H1 (cell line): ENCODE data around the gene SGMS2. TPM values are rescaled to one million over a fixed set of nuclear protein-coding genes. Genes with fewer than 3 reads are reported as not detected.

Experiments used
- CTCF ChIA-PET: fragments of 300-600 bp; sonication (Branson Sonifier 250); formaldehyde crosslinking; loops from one replicate; lab custom pipeline; 2021; ENCODE audit not compliant: partially characterized antibody; lab: Charles Lee
- POLR2A ChIA-PET: fragments of 300-600 bp; sonication (Branson Sonifier 250); formaldehyde crosslinking; loops from one replicate; lab custom pipeline; 2021; ENCODE audit warnings: inconsistent platforms; ENCODE audit not compliant: partially characterized antibody; lab: Charles Lee
- DNase-seq, 2 experiments: peaks; one replicate each; pipeline versions ENCODE4 v3.0.0 to v3.0.0-alpha.2; 2010 to 2022; ENCODE audit warnings: low spot score in 2 of 2, low read depth in 1 of 2, mixed read lengths in 1 of 2
- FAIRE-seq: peaks from 2 replicates; lab custom pipeline; 2011; peaks lifted over from hg19 to GRCh38; lab: Jason Lieb, UNC
- H2AFZ ChIP-seq: 2 replicates; pipeline ENCODE4 v1.8.1; 2012; ENCODE audit warnings: low read length, inconsistent platforms
- H2AK5ac ChIP-seq: 2 replicates; pipeline ENCODE4 v1.6.1; 2013; ENCODE audit warnings: low read depth, low read length
- H2BK120ac ChIP-seq: replicated peaks from 2 replicates; pipeline ENCODE3; 2013; ENCODE audit warnings: low read depth, low read length, inconsistent platforms
- H2BK12ac ChIP-seq: 2 replicates; pipeline ENCODE4 v1.6.1; 2013; ENCODE audit warnings: low read depth, low read length
- H2BK15ac ChIP-seq: 2 replicates; pipeline ENCODE4 v1.6.1; 2013; ENCODE audit warnings: low read length
- H2BK20ac ChIP-seq: 2 replicates; pipeline ENCODE4 v1.6.1; 2013; ENCODE audit warnings: low read length
- H2BK5ac ChIP-seq: 2 replicates; pipeline ENCODE4 v1.6.1; 2013; ENCODE audit warnings: low read depth, low read length
- H3K14ac ChIP-seq: 2 replicates; pipeline ENCODE4 v1.6.1; 2013; ENCODE audit warnings: inconsistent platforms; ENCODE audit not compliant: insufficient read length
- H3K18ac ChIP-seq: 2 replicates; pipeline ENCODE4 v1.6.1; 2013; ENCODE audit warnings: low read length; ENCODE audit errors: extremely low read depth
- H3K23ac ChIP-seq: 2 replicates; pipeline ENCODE4 v1.6.1; 2013; ENCODE audit warnings: inconsistent platforms; ENCODE audit not compliant: insufficient read length
- H3K23me2 ChIP-seq: 2 replicates; pipeline ENCODE4 v1.6.1; 2013; ENCODE audit warnings: low read depth, low read length
- H3K27ac ChIP-seq: 2 replicates; pipeline ENCODE4 v1.6.1; 2011; ENCODE audit warnings: low read depth, low read length, inconsistent platforms
- H3K27me3 ChIP-seq, 4 experiments: replicated peaks in 1 of 4; 1 replicate in 1 of 4; 2 replicates in 3 of 4; pipeline versions ENCODE4 v1.6.1 to v1.8.1; 2011 to 2013; ENCODE audit warnings: low read length in 3 of 4, mild to moderate bottlenecking in 3 of 4, inconsistent platforms in 2 of 4, mixed read lengths in 2 of 4, moderate library complexity in 1 of 4; ENCODE audit not compliant: control insufficient read depth in 3 of 4, insufficient read depth in 3 of 4; ENCODE audit errors: extremely low read depth in 1 of 4
- H3K36me3 ChIP-seq, 4 experiments: 2 replicates each; pipeline versions ENCODE4 v1.6.1 to v1.8.1; 2011 to 2013; ENCODE audit warnings: mild to moderate bottlenecking in 4 of 4, low read length in 3 of 4, moderate library complexity in 2 of 4, control low read depth in 1 of 4, inconsistent platforms in 1 of 4; ENCODE audit not compliant: insufficient read depth in 4 of 4, control insufficient read depth in 2 of 4
- H3K4ac ChIP-seq: replicated peaks from 2 replicates; pipeline ENCODE3; 2013; ENCODE audit warnings: low read length, low read depth, mixed read lengths, inconsistent platforms; ENCODE audit not compliant: insufficient read length
- H3K4me1 ChIP-seq, 4 experiments: replicated peaks in 1 of 4; 1 replicate in 1 of 4; 2 replicates in 3 of 4; pipeline versions ENCODE4 v1.6.1 to v1.8.1; 2011 to 2013; ENCODE audit warnings: low read length in 3 of 4, inconsistent platforms in 2 of 4, mixed read lengths in 1 of 4; ENCODE audit not compliant: insufficient read depth in 4 of 4, control insufficient read depth in 3 of 4
- H3K4me2 ChIP-seq, 2 experiments: 2 replicates each; pipeline versions ENCODE4 v1.6.1 to v1.8.1; 2011 to 2013; ENCODE audit warnings: low read depth in 2 of 2, low read length in 2 of 2, control low read depth in 1 of 2, inconsistent platforms in 1 of 2, mild to moderate bottlenecking in 1 of 2; ENCODE audit not compliant: insufficient read depth in 1 of 2
- H3K4me3 ChIP-seq, 4 experiments: fragments of 200-600, 300-600 bp in 1 of 4; sonication (generic), shearing (Covaris generic), sonication (Bioruptor Twin) in 1 of 4; 2 replicates each; pipeline versions ENCODE4 v1.5.1 to v1.8.1; 2011 to 2016; ENCODE audit warnings: low read length in 4 of 4, low read depth in 3 of 4, control low read depth in 2 of 4, inconsistent platforms in 2 of 4, mild to moderate bottlenecking in 2 of 4, mixed read lengths in 1 of 4, moderate library complexity in 1 of 4; ENCODE audit not compliant: insufficient read depth in 2 of 4; ENCODE audit errors: extremely low read depth in 1 of 4
- H3K56ac ChIP-seq: replicated peaks from 2 replicates; pipeline ENCODE3; 2013; ENCODE audit warnings: low read depth, mild to moderate bottlenecking, mixed read lengths, low read length, inconsistent platforms; ENCODE audit not compliant: insufficient read length
- H3K79me1 ChIP-seq: 2 replicates; pipeline ENCODE4 v1.6.1; 2013; ENCODE audit warnings: low read depth, low read length, control low read depth
- H3K79me2 ChIP-seq, 2 experiments: 2 replicates each; pipeline versions ENCODE4 v1.6.1 to v1.8.1; 2012 to 2013; ENCODE audit warnings: low read length in 2 of 2, mild to moderate bottlenecking in 2 of 2, inconsistent platforms in 1 of 2; ENCODE audit not compliant: insufficient read depth in 2 of 2, control insufficient read depth in 1 of 2
- H3K9ac ChIP-seq, 4 experiments: replicated peaks in 1 of 4; 1 replicate in 1 of 4; 2 replicates in 3 of 4; pipeline versions ENCODE4 v1.6.1 to v1.8.1; 2011 to 2013; ENCODE audit warnings: low read depth in 3 of 4, low read length in 3 of 4, control low read depth in 2 of 4, mild to moderate bottlenecking in 2 of 4, moderate library complexity in 2 of 4, inconsistent platforms in 1 of 4; ENCODE audit errors: extremely low read depth in 1 of 4
- H3K9me3 ChIP-seq, 2 experiments: 2 replicates each; pipeline versions ENCODE4 v1.6.1 to v1.8.1; 2012 to 2013; ENCODE audit warnings: mild to moderate bottlenecking in 2 of 2, moderate library complexity in 2 of 2, control low read depth in 1 of 2, inconsistent platforms in 1 of 2, low read depth in 1 of 2, low read length in 1 of 2, mixed read lengths in 1 of 2; ENCODE audit not compliant: insufficient read depth in 2 of 2
- H4K20me1 ChIP-seq, 2 experiments: replicated peaks in 1 of 2; 2 replicates each; pipeline versions ENCODE3 to v1.8.1; 2011 to 2013; ENCODE audit warnings: inconsistent platforms in 2 of 2, low read length in 2 of 2, mild to moderate bottlenecking in 1 of 2; ENCODE audit not compliant: insufficient read depth in 2 of 2, control insufficient read depth in 1 of 2
- H4K5ac ChIP-seq: 2 replicates; pipeline ENCODE4 v1.6.1; 2013; ENCODE audit warnings: low read length, low read depth, mixed read lengths, inconsistent platforms; ENCODE audit not compliant: insufficient read length
- H4K8ac ChIP-seq: 2 replicates; pipeline ENCODE4 v1.8.0; 2013; ENCODE audit warnings: mild to moderate bottlenecking, moderate library complexity, low read length, inconsistent platforms; ENCODE audit not compliant: insufficient read depth; ENCODE audit errors: extremely low read depth
- H4K91ac ChIP-seq: replicated peaks from 2 replicates; pipeline ENCODE3; 2013; ENCODE audit warnings: low read length, mixed read lengths, inconsistent platforms; ENCODE audit not compliant: insufficient read length
- BACH1 ChIP-seq: IDR thresholded peaks from 2 replicates; pipeline ENCODE4 v1.6.1; 2012; ENCODE audit warnings: low read length, improper control_type of control experiment
- CBX5 ChIP-seq: fragments of 300-800, 300-1000 bp; sonication (generic); IDR thresholded peaks from 2 replicates; pipeline ENCODE4 v1.7.1; 2016; ENCODE audit warnings: antibody characterized with exemption, low read length, low read depth
- CREB1 ChIP-seq: IDR thresholded peaks from 2 replicates; pipeline ENCODE4 v1.6.1; 2012; ENCODE audit warnings: inconsistent platforms
- EGR1 ChIP-seq: IDR thresholded peaks from 2 replicates; pipeline ENCODE4 v1.6.1; 2011; ENCODE audit warnings: low read depth, low read length, borderline replicate concordance
- HDAC6 ChIP-seq: IDR thresholded peaks from one replicate; pipeline ENCODE4 v1.7.1; 2012; ENCODE audit warnings: low read depth, mild to moderate bottlenecking, inconsistent platforms, low read length, moderate library complexity
- MAFK ChIP-seq: IDR thresholded peaks from 2 replicates; pipeline ENCODE4 v1.6.1; 2012; ENCODE audit warnings: low read depth, mild to moderate bottlenecking, improper control_type of control experiment, low read length
- NANOG ChIP-seq: IDR thresholded peaks from 2 replicates; pipeline ENCODE4 v1.6.1; 2011; ENCODE audit warnings: low read length, low read depth, mild to moderate bottlenecking, inconsistent platforms; ENCODE audit not compliant: insufficient read depth, poor library complexity, severe bottlenecking
- POLR2AphosphoS5 ChIP-seq: IDR thresholded peaks from 2 replicates; pipeline ENCODE4 v1.6.1; 2011; ENCODE audit warnings: low read depth, low read length
- RBBP5 ChIP-seq: IDR thresholded peaks from 2 replicates; pipeline ENCODE4 v1.7.1; 2012; ENCODE audit warnings: low read depth, mild to moderate bottlenecking, inconsistent platforms, low read length, moderate library complexity, borderline replicate concordance
- SIN3A ChIP-seq, 2 experiments: IDR thresholded peaks in 1 of 2; conservative IDR thresholded peaks in 1 of 2; 2 replicates each; pipeline ENCODE4 v1.6.1; 2011 to 2012; ENCODE audit warnings: low read length in 2 of 2, improper control_type of control experiment in 1 of 2, low read depth in 1 of 2, mild to moderate bottlenecking in 1 of 2
- TBP ChIP-seq: IDR thresholded peaks from 2 replicates; pipeline ENCODE4 v1.6.1; 2011; ENCODE audit warnings: low read depth, low read length, improper control_type of control experiment
- TCF12 ChIP-seq: IDR thresholded peaks from 2 replicates; pipeline ENCODE4 v1.6.1; 2011; ENCODE audit warnings: low read depth, mild to moderate bottlenecking, low read length
- ZNF274 ChIP-seq: IDR thresholded peaks from 2 replicates; pipeline ENCODE4 v1.7.0; 2012; ENCODE audit warnings: low read length, borderline replicate concordance; ENCODE audit errors: extremely low read depth
- WGBS, 2 experiments: shearing (Covaris generic) in 1 of 2; methylation state at CpG; one replicate each; pipeline versions ENCODE4 v1.1.6 to v1.1.7; 2013 to 2015; ENCODE audit warnings: low lambda C conversion rate in 2 of 2, mixed read lengths in 2 of 2, inconsistent platforms in 1 of 2, low coverage in 1 of 2, missing lambda C conversion rate in 1 of 2; ENCODE audit not compliant: insufficient replicate concordance in 2 of 2, insufficient coverage in 1 of 2, insufficient read length in 1 of 2; ENCODE audit errors: extremely low coverage in 1 of 2, missing lambda C conversion rate in 1 of 2; 5-methylcytosine and 5-hydroxymethylcytosine counted together
- polyA plus RNA-seq, 7 experiments: library from polyadenylated mRNA; depleted of rRNA in 3 of 7; stranded (reverse) in 5 of 7; unstranded in 2 of 7; fragments of >200 nt in 5 of 7; fragments of 200-250 nt in 2 of 7; gene quantifications; 1 replicate in 5 of 7; 2 replicates in 1 of 7; 4 replicates in 1 of 7; pipeline versions ENCODE4 v1.2.1 to v1.2.3, GENCODE V29; 2011 to 2013; ENCODE audit warnings: missing spikeins in 2 of 7, mixed read lengths in 2 of 7
- total RNA-seq: library from RNA; stranded (reverse); fragmentation: NEBNext Ultra II Directional; extraction: Animal tissue kit (Norgen Biotek cat#: 25700); gene quantifications from 2 replicates; pipeline ENCODE4 v1.2.1, GENCODE V29; 2021

SGMS2 gene
- total and polyA plus RNA-seq, 2 of the 8 experiments (the other 6 are each of a cell fraction or from before 2014, with no cell fraction given) = 0.04 to 1.3 TPM

DNA sequence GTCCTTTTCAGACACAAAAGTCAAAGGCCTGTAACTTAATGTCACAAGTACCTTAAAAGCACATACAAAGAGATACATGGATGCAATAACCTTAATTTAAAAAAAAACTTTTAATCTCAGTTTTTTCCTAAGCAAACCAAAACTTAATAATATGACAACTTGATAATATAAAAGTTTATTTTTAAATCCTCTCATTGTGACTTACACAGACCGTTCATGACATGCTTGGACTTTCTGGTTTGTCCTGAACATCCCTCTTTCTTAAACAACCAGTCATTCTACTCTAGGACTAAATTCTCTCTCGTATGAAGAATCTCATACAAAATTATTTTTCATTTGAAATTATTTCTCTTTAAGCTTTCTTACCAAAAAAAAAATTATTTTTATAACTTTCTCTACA is 63.5 kb downstream of the SGMS2 start:
- Histone ChIP-seq H3K36me3 (peaks cover 0 to 11% (median 4%) of the 10 kb centered on the region in 4 experiments; a peak in 3 of 8 replicates), H3K9me3 (peaks cover 27 to 42% of the 10 kb centered on the region in 2 experiments), H3K14ac (no peak overlapping the region), H3K23ac (no peak overlapping the region), H2BK15ac (no peak overlapping the region), H2AK5ac (no peak overlapping the region), H4K91ac (no peak overlapping the region), H3K27me3 (no peaks in the 10 kb centered on the region), H3K27ac (no peak overlapping the region), H2BK12ac (no peak overlapping the region), H4K5ac (no peak overlapping the region), H3K18ac (no peak overlapping the region), H2BK5ac (no peak overlapping the region), H4K20me1 (no peaks in the 10 kb centered on the region), H2BK120ac (no peak overlapping the region), H3K4ac (no peak overlapping the region), H4K8ac (no peak overlapping the region), H3K9ac (no peak overlapping the region), H3K4me3 (no peak overlapping the region), H3K23me2 (no peaks in the 10 kb centered on the region), H3K56ac (no peak overlapping the region), H3K79me2 (no peaks in the 10 kb centered on the region), H2AFZ (no peak overlapping the region), H3K79me1 (no peaks in the 10 kb centered on the region), H3K4me1 (no peaks in the 10 kb centered on the region), H3K4me2 (no peak overlapping the region), H2BK20ac (no peak overlapping the region)
- FAIRE-seq = no peak
- TF ChIP-seq POLR2AphosphoS5 (no peak), RBBP5 (no peak), EGR1 (no peak), ZNF274 (no peak), SIN3A (conservative IDR thresholded peaks at IDR 0.05 in 1 of 2, IDR thresholded peaks at IDR 0.05 in 1 of 2; ENCODE audit: low read depth in 1 of 2, low read length in 2 of 2) (no peak), TCF12 (no peak), CREB1 (no peak), HDAC6 (no peak), NANOG (no peak), CBX5 (no peak), BACH1 (no peak), TBP (no peak), MAFK (no peak)
- WGBS, 2 experiments = 53% methylated on average over 2 of the region's 2 CpGs; no CpG with 5 or more reads in 1 of the 2 experiments
- ChIA-PET POLR2A (no interaction called here), CTCF (interaction anchor here (1.3 to 1.9 kb wide), 2 partner anchors 12 to 24 kb away, joined by 4 read pairs; no protein-coding TSS in a partner anchor)
- DNase-seq = no peak
